Panc1 (cell line): ENCODE results near the gene CFAP74.

Experiments used
- CTCF ChIP-seq: fragments of 450-650 bp; IDR thresholded peaks from 2 replicates; pipeline ENCODE4 v1.5.1; 2017; ENCODE audit warnings: mild to moderate bottlenecking
- POLR2AphosphoS5 ChIP-seq: IDR thresholded peaks from 2 replicates; pipeline ENCODE4 v1.6.1; 2012; ENCODE audit warnings: mild to moderate bottlenecking, low read depth, low read length, moderate library complexity
- SIN3A ChIP-seq: IDR thresholded peaks from 2 replicates; pipeline ENCODE4 v1.6.1; 2012; ENCODE audit warnings: low read depth, mild to moderate bottlenecking, low read length, moderate library complexity, borderline replicate concordance; ENCODE audit not compliant: insufficient read depth
- TCF7L2 ChIP-seq: IDR thresholded peaks from 2 replicates; pipeline ENCODE4 v1.6.1; 2011; ENCODE audit warnings: mild to moderate bottlenecking, low read depth, low read length, inconsistent platforms
- TF ChIP-seq, protein P1 (sequence below), 2 experiments: IDR thresholded peaks; 2 replicates each; pipeline ENCODE4 v1.6.1; 2011 to 2012; ENCODE audit warnings: low read depth in 2 of 2, control low read depth in 1 of 2, low read length in 1 of 2, mild to moderate bottlenecking in 1 of 2, moderate library complexity in 1 of 2; ENCODE audit not compliant: insufficient read depth in 1 of 2

- TF ChIP-seq CTCF (no peak), SIN3A (no peak), POLR2AphosphoS5 (no peak), TCF7L2 (no peak)
- TF ChIP-seq, protein P1, sequence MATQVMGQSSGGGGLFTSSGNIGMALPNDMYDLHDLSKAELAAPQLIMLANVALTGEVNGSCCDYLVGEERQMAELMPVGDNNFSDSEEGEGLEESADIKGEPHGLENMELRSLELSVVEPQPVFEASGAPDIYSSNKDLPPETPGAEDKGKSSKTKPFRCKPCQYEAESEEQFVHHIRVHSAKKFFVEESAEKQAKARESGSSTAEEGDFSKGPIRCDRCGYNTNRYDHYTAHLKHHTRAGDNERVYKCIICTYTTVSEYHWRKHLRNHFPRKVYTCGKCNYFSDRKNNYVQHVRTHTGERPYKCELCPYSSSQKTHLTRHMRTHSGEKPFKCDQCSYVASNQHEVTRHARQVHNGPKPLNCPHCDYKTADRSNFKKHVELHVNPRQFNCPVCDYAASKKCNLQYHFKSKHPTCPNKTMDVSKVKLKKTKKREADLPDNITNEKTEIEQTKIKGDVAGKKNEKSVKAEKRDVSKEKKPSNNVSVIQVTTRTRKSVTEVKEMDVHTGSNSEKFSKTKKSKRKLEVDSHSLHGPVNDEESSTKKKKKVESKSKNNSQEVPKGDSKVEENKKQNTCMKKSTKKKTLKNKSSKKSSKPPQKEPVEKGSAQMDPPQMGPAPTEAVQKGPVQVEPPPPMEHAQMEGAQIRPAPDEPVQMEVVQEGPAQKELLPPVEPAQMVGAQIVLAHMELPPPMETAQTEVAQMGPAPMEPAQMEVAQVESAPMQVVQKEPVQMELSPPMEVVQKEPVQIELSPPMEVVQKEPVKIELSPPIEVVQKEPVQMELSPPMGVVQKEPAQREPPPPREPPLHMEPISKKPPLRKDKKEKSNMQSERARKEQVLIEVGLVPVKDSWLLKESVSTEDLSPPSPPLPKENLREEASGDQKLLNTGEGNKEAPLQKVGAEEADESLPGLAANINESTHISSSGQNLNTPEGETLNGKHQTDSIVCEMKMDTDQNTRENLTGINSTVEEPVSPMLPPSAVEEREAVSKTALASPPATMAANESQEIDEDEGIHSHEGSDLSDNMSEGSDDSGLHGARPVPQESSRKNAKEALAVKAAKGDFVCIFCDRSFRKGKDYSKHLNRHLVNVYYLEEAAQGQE (IDR thresholded peaks at IDR 0.05; ENCODE audit: insufficient read depth in 1 of 2, low read depth in 2 of 2, low read length in 1 of 2) = no peak
Measured at GRCh38 chr1:2014741-2015735, 11.5 kb upstream of the CFAP74 start.
